ENCODE measurements around the gene PRG2. TPM values are rescaled to one million over a fixed set of nuclear protein-coding genes. Genes with fewer than 3 reads are reported as not detected.
"Not testable (repeated sequence)": the region's sequence is repeated elsewhere in the genome, so short reads cannot be mapped to it uniquely, and the experiment has no call there.

The PRG2 gene
- total RNA-seq, 1 donor from 2014 or later, result not detected

GRCh38 chr11:57419146-57419545, 28.7 kb upstream of the PRG2 start:
- DNase-seq, result no peak

GRCh38 chr11:57418131-57418530, 27.7 kb upstream of the PRG2 start:
- no peak for DNase-seq

GRCh38 chr11:57417056-57417455, 26.6 kb upstream of the PRG2 start:
- no peak for DNase-seq

GRCh38 chr11:57416436-57416835, 26.0 kb upstream of the PRG2 start:
- no peak for DNase-seq

GRCh38 chr11:57414612-57415212, 24.3 kb upstream of the PRG2 start:
- DNase-seq, result no peak

GRCh38 chr11:57413681-57414080, 23.2 kb upstream of the PRG2 start:
- DNase-seq, result no peak

- DNase-seq, result no peak
Measured at GRCh38 chr11:57410287-57410686, 19.8 kb upstream of the PRG2 start.

- DNase-seq, result no peak
Measured at GRCh38 chr11:57409321-57410100, 19.1 kb upstream of the PRG2 start.

- no peak for DNase-seq
Measured at GRCh38 chr11:57408771-57409170, 18.3 kb upstream of the PRG2 start.

- DNase-seq, result no peak
Measured at GRCh38 chr11:57407941-57408475, 17.6 kb upstream of the PRG2 start.

- no peak for DNase-seq
Measured at GRCh38 chr11:57407010-57407920, 16.8 kb upstream of the PRG2 start.

GRCh38 chr11:57406337-57406904, 16.0 kb upstream of the PRG2 start:
- DNase-seq, result no peak

GRCh38 chr11:57405271-57405860, 14.9 kb upstream of the PRG2 start:
- no peak for DNase-seq

- no peak for DNase-seq
Measured at GRCh38 chr11:57403802-57404147, 13.3 kb upstream of the PRG2 start.

GRCh38 chr11:57403003-57403801, 12.8 kb upstream of the PRG2 start:
- not testable (repeated sequence) for DNase-seq

GRCh38 chr11:57402188-57403002, 11.9 kb upstream of the PRG2 start:
- no peak for DNase-seq

GRCh38 chr11:57399972-57400578, 9.6 kb upstream of the PRG2 start:
- DNase-seq, result no peak

- DNase-seq, result no peak
Measured at GRCh38 chr11:57399221-57399620, 8.8 kb upstream of the PRG2 start.

- no peak for DNase-seq
Measured at GRCh38 chr11:57397394-57397990, 7.0 kb upstream of the PRG2 start.
